H1 (cell line): ENCODE results near the gene PSD2. TPM values are rescaled to one million over a fixed set of nuclear protein-coding genes. Genes with fewer than 3 reads are reported as not detected.

ENCODE experiments used
- CEBPB ChIP-seq: IDR thresholded peaks from 2 replicates; pipeline ENCODE4 v1.6.1; 2012; ENCODE audit warnings: low read depth, low read length
- CHD1 ChIP-seq: IDR thresholded peaks from 2 replicates; pipeline ENCODE4 v1.6.1; 2012; ENCODE audit warnings: low read depth, low read length, improper control_type of control experiment
- CHD2 ChIP-seq: IDR thresholded peaks from 2 replicates; pipeline ENCODE4 v1.6.1; 2012; ENCODE audit warnings: low read length, improper control_type of control experiment
- CHD7 ChIP-seq: fragments of 300-600 bp; sonication (generic); IDR thresholded peaks from 2 replicates; pipeline ENCODE4 v1.7.1; 2012; ENCODE audit warnings: low read length, moderate library complexity, mild to moderate bottlenecking, inconsistent platforms; ENCODE audit not compliant: insufficient replicate concordance
- HDAC6 ChIP-seq: IDR thresholded peaks from one replicate; pipeline ENCODE4 v1.7.1; 2012; ENCODE audit warnings: low read depth, mild to moderate bottlenecking, inconsistent platforms, low read length, moderate library complexity
- RFX5 ChIP-seq: IDR thresholded peaks from 2 replicates; pipeline ENCODE4 v1.6.1; 2011; ENCODE audit warnings: low read depth, low read length, improper control_type of control experiment, borderline replicate concordance
- RXRA ChIP-seq: IDR thresholded peaks from 2 replicates; pipeline ENCODE4 v1.6.1; 2011; ENCODE audit warnings: low read depth, mild to moderate bottlenecking, low read length, moderate library complexity; ENCODE audit not compliant: insufficient read depth
- SAP30 ChIP-seq: fragments of 300-600 bp; sonication (generic); IDR thresholded peaks from 2 replicates; pipeline ENCODE4 v1.7.1; 2012; ENCODE audit warnings: low read length, moderate library complexity, mild to moderate bottlenecking, inconsistent platforms; ENCODE audit not compliant: insufficient read depth, insufficient replicate concordance
- TBP ChIP-seq: IDR thresholded peaks from 2 replicates; pipeline ENCODE4 v1.6.1; 2011; ENCODE audit warnings: low read depth, low read length, improper control_type of control experiment
- TEAD4 ChIP-seq: IDR thresholded peaks from 2 replicates; pipeline ENCODE4 v1.6.1; 2012; ENCODE audit warnings: low read depth, low read length, inconsistent platforms, mixed read lengths
- ZNF274 ChIP-seq: IDR thresholded peaks from 2 replicates; pipeline ENCODE4 v1.7.0; 2012; ENCODE audit warnings: low read length, borderline replicate concordance; ENCODE audit errors: extremely low read depth
- polyA plus RNA-seq, 7 experiments: library from polyadenylated mRNA; depleted of rRNA in 3 of 7; stranded (reverse) in 5 of 7; unstranded in 2 of 7; fragments of >200 nt in 5 of 7; fragments of 200-250 nt in 2 of 7; gene quantifications; 1 replicate in 5 of 7; 2 replicates in 1 of 7; 4 replicates in 1 of 7; pipeline versions ENCODE4 v1.2.1 to v1.2.3, GENCODE V29; 2011 to 2013; ENCODE audit warnings: missing spikeins in 2 of 7, mixed read lengths in 2 of 7
- total RNA-seq: library from RNA; stranded (reverse); fragmentation: NEBNext Ultra II Directional; extraction: Animal tissue kit (Norgen Biotek cat#: 25700); gene quantifications from 2 replicates; pipeline ENCODE4 v1.2.1, GENCODE V29; 2021

PSD2 gene
- total and polyA plus RNA-seq, 2 of the 8 experiments (the other 6 are each of a cell fraction or from before 2014, with no cell fraction given) = 0.06 to 0.14 TPM

- TF ChIP-seq ZNF274 = no peak
- no peak for TF ChIP-seq TEAD4
- no peak for TF ChIP-seq HDAC6
- TF ChIP-seq CEBPB = no peak
- TF ChIP-seq CHD1 = no peak
- TF ChIP-seq TBP = no peak
- no peak for TF ChIP-seq RFX5
- TF ChIP-seq CHD2 = no peak
- no peak for TF ChIP-seq SAP30
- TF ChIP-seq RXRA = no peak
- TF ChIP-seq CHD7 = no peak
Observed at GRCh38 chr5:139844472-139845145, 49.0 kb downstream of the PSD2 start (continued).
